Activated T-helper 2 cell treated with anti-CD3 and anti-CD28 coated beads, Interferon-gamma antibody, Interleukin-2, Interleukin-4, amounts not matched to agents 10 μg/mL and 5 μg/mL and 100 μg/mL, durations not matched to agents 14 hours and 24 hours and 36 hours (primary cell): ENCODE results near the gene ITGA3. TPM values are rescaled to one million over a fixed set of nuclear protein-coding genes. Genes with fewer than 3 reads are reported as not detected.
"Not testable (repeated sequence)": the region's sequence is repeated elsewhere in the genome, so short reads cannot be mapped to it uniquely, and the experiment has no call there.

Source experiments
- DNase-seq: peaks from one replicate; pipeline ENCODE4 v3.0.0; 2021; ENCODE audit warnings: low spot score
- H3K27ac Mint-ChIP-seq: one replicate; pipeline ENCODE4 v1.8.0; 2021; ENCODE audit warnings: mixed read lengths
- H3K27me3 Mint-ChIP-seq: one replicate; pipeline ENCODE4 v1.8.0; 2021; ENCODE audit warnings: low read depth, mixed read lengths
- H3K36me3 Mint-ChIP-seq: one replicate; pipeline ENCODE4 v1.8.0; 2021; ENCODE audit warnings: low read depth, mixed read lengths
- H3K4me1 Mint-ChIP-seq: one replicate; pipeline ENCODE4 v1.8.0; 2021; ENCODE audit warnings: low read depth, mixed read lengths
- H3K4me3 Mint-ChIP-seq: one replicate; pipeline ENCODE4 v1.8.0; 2021; ENCODE audit warnings: low read depth, mild to moderate bottlenecking, moderate library complexity, mixed read lengths
- H3K9me3 Mint-ChIP-seq: one replicate; pipeline ENCODE4 v1.8.0; 2021; ENCODE audit warnings: mixed read lengths
- intact Hi-C: fragments of 100-400 bp; cut with micrococcal nuclease; formaldehyde crosslinking; loops from one replicate; pipeline ENCODE4 v1.15.1; 2023
- total RNA-seq: library from RNA; stranded (reverse); gene quantifications from 2 replicates; pipeline ENCODE4 v1.2.3, GENCODE V29; 2022

ITGA3 gene
- total RNA-seq, 1 donor from 2014 or later = 10.1 TPM

- H3K27me3 Mint-ChIP-seq = peaks cover 12% of the 10 kb centered on the region
These were observed 2.5 kb downstream of the ITGA3 start for GRCh38 chr17:50058296-50058953.

GRCh38 chr17:50059256-50059655, 3.3 kb downstream of the ITGA3 start:
- H3K36me3 Mint-ChIP-seq = no peaks in the 10 kb centered on the region
- H3K4me1 Mint-ChIP-seq = peaks cover 17% of the 10 kb centered on the region
- H3K4me3 Mint-ChIP-seq = no peak overlapping the region
- H3K27ac Mint-ChIP-seq = no peak overlapping the region
- no peak for DNase-seq
- intact Hi-C loops = no loop called here
- no peaks in the 10 kb centered on the region for H3K9me3 Mint-ChIP-seq
- H3K27me3 Mint-ChIP-seq = peaks cover 12% of the 10 kb centered on the region

More at GRCh38 chr17:50058296-50058953, 2.5 kb downstream of the ITGA3 start:
- DNase-seq = no peak
- Mint-ChIP-seq H3K4me1 (peaks cover 17% of the 10 kb centered on the region), H3K4me3 (peak overlapping the region; percentile 17), H3K36me3 (no peaks in the 10 kb centered on the region), H3K27ac (no peak overlapping the region), H3K9me3 (no peaks in the 10 kb centered on the region)
- intact Hi-C loops = no loop called here

- H3K36me3 Mint-ChIP-seq = no peaks in the 10 kb centered on the region
- no peak for DNase-seq
- H3K4me3 Mint-ChIP-seq = no peak overlapping the region
- peaks cover 17% of the 10 kb centered on the region for H3K4me1 Mint-ChIP-seq
- intact Hi-C loops = no loop called here
- no peak overlapping the region for H3K27ac Mint-ChIP-seq
- H3K27me3 Mint-ChIP-seq = peaks cover 12% of the 10 kb centered on the region
- no peaks in the 10 kb centered on the region for H3K9me3 Mint-ChIP-seq
These were observed 3.9 kb downstream of the ITGA3 start for GRCh38 chr17:50059759-50060273.

- no peaks in the 10 kb centered on the region for H3K9me3 Mint-ChIP-seq
- intact Hi-C loops = no loop called here
- peaks cover 12% of the 10 kb centered on the region for H3K4me1 Mint-ChIP-seq
- H3K27ac Mint-ChIP-seq = no peak overlapping the region
- peaks cover 8% of the 10 kb centered on the region for H3K27me3 Mint-ChIP-seq
- H3K36me3 Mint-ChIP-seq = no peaks in the 10 kb centered on the region
- no peak for DNase-seq
- H3K4me3 Mint-ChIP-seq = no peak overlapping the region
These were observed 5.2 kb downstream of the ITGA3 start for GRCh38 chr17:50060951-50061712.

GRCh38 chr17:50061713-50062045, 5.8 kb downstream of the ITGA3 start:
- H3K36me3 Mint-ChIP-seq, DNase-seq, H3K4me3 Mint-ChIP-seq, H3K27ac Mint-ChIP-seq, H3K9me3 Mint-ChIP-seq, intact Hi-C loops, H3K27me3 Mint-ChIP-seq: not testable (repeated sequence)
- peaks cover 10% of the 10 kb centered on the region for H3K4me1 Mint-ChIP-seq

- H3K4me1 Mint-ChIP-seq = peaks cover 3% of the 10 kb centered on the region
- H3K9me3 Mint-ChIP-seq = no peaks in the 10 kb centered on the region
- peaks cover 8% of the 10 kb centered on the region for H3K27me3 Mint-ChIP-seq
- H3K36me3 Mint-ChIP-seq = no peaks in the 10 kb centered on the region
- intact Hi-C loops = no loop called here
- H3K4me3 Mint-ChIP-seq = no peak overlapping the region
- no peak overlapping the region for H3K27ac Mint-ChIP-seq
- no peak for DNase-seq
These were observed 6.7 kb downstream of the ITGA3 start for GRCh38 chr17:50062293-50063243.

GRCh38 chr17:50063561-50064252, 7.8 kb downstream of the ITGA3 start:
- no peak for DNase-seq
- Mint-ChIP-seq H3K4me1 (no peaks in the 10 kb centered on the region), H3K27ac (no peak overlapping the region), H3K9me3 (no peaks in the 10 kb centered on the region), H3K4me3 (no peak overlapping the region), H3K27me3 (peaks cover under 1% of the 10 kb centered on the region), H3K36me3 (no peaks in the 10 kb centered on the region)
- intact Hi-C loops = no loop called here

- no peak overlapping the region for H3K27ac Mint-ChIP-seq
- DNase-seq = no peak
- H3K4me1 Mint-ChIP-seq = no peaks in the 10 kb centered on the region
- intact Hi-C loops = no loop called here
- no peaks in the 10 kb centered on the region for H3K9me3 Mint-ChIP-seq
- no peak overlapping the region for H3K4me3 Mint-ChIP-seq
- H3K27me3 Mint-ChIP-seq = no peaks in the 10 kb centered on the region
- H3K36me3 Mint-ChIP-seq = no peaks in the 10 kb centered on the region
These were observed 8.5 kb downstream of the ITGA3 start for GRCh38 chr17:50064253-50065001.

- H3K9me3 Mint-ChIP-seq = no peaks in the 10 kb centered on the region
- no peak for DNase-seq
- no peaks in the 10 kb centered on the region for H3K4me1 Mint-ChIP-seq
- no peaks in the 10 kb centered on the region for H3K36me3 Mint-ChIP-seq
- intact Hi-C loops = no loop called here
- no peak overlapping the region for H3K27ac Mint-ChIP-seq
- H3K27me3 Mint-ChIP-seq = no peaks in the 10 kb centered on the region
- no peak overlapping the region for H3K4me3 Mint-ChIP-seq
These were observed 9.1 kb downstream of the ITGA3 start for GRCh38 chr17:50065056-50065455.

- H3K27ac Mint-ChIP-seq = no peak overlapping the region
- no peak for DNase-seq
- no peaks in the 10 kb centered on the region for H3K27me3 Mint-ChIP-seq
- H3K4me1 Mint-ChIP-seq = no peaks in the 10 kb centered on the region
- no peaks in the 10 kb centered on the region for H3K36me3 Mint-ChIP-seq
- no peak overlapping the region for H3K4me3 Mint-ChIP-seq
- H3K9me3 Mint-ChIP-seq = no peaks in the 10 kb centered on the region
- intact Hi-C loops = no loop called here
These were observed 11.1 kb downstream of the ITGA3 start for GRCh38 chr17:50066995-50067394.

GRCh38 chr17:50067996-50068395, 12.1 kb downstream of the ITGA3 start:
- H3K27ac Mint-ChIP-seq = no peak overlapping the region
- no peak overlapping the region for H3K4me3 Mint-ChIP-seq
- DNase-seq = no peak
- H3K27me3 Mint-ChIP-seq = no peaks in the 10 kb centered on the region
- no peaks in the 10 kb centered on the region for H3K4me1 Mint-ChIP-seq
- intact Hi-C loops = no loop called here
- H3K9me3 Mint-ChIP-seq = no peaks in the 10 kb centered on the region
- H3K36me3 Mint-ChIP-seq = no peaks in the 10 kb centered on the region
